ENCODE results near the gene MOSPD3. TPM values are rescaled to one million over a fixed set of nuclear protein-coding genes. Genes with fewer than 3 reads are reported as not detected.

The MOSPD3 gene
- total and polyA plus RNA-seq, 2 of the 8 experiments (the other 6 are each of a cell fraction or from before 2014, with no cell fraction given): 20.7 to 21.4 TPM

- TF ChIP-seq CTBP2 (IDR thresholded peaks at IDR 0.05; ENCODE audit: borderline replicate concordance, insufficient read depth, insufficient read length, low read length): no peak
- no peak for TF ChIP-seq NANOG (IDR thresholded peaks at IDR 0.05; ENCODE audit: insufficient read depth, low read depth, low read length, poor library complexity, severe bottlenecking)
- TF ChIP-seq SP4 (IDR thresholded peaks at IDR 0.05; ENCODE audit: low read length): no peak
- no peak for TF ChIP-seq YY1 (IDR thresholded peaks at IDR 0.05; ENCODE audit: low read depth, low read length)
- no peak for TF ChIP-seq SRF (IDR thresholded peaks at IDR 0.05; ENCODE audit: low read depth, low read length)
- no peak for TF ChIP-seq EGR1 (IDR thresholded peaks at IDR 0.05; ENCODE audit: borderline replicate concordance, low read depth, low read length)
- no peak for TF ChIP-seq CREB1 (IDR thresholded peaks at IDR 0.05)
- TF ChIP-seq RFX5 (IDR thresholded peaks at IDR 0.05; ENCODE audit: borderline replicate concordance, low read depth, low read length): no peak
- TF ChIP-seq KDM5A (IDR thresholded peaks at IDR 0.05; ENCODE audit: low read length): no peak
Measured at GRCh38 chr7:100607111-100607510, 5.2 kb upstream of the MOSPD3 start (continued).
